NCI-H2029 treated with DMSO at 0.1 percent for 48 hours (cell line): ENCODE data around the gene SH2D1A.

Experiments used
- DNase-seq: peaks from one replicate; lab custom pipeline; 2025; lab: John Stamatoyannopoulos, UW

Gene SH2D1A

GRCh38 chrX:124421898-124422655 lies 75.7 kb downstream of the SH2D1A start:
- no peak for DNase-seq
